Activated gamma-delta T cell treated with Interleukin-2 at 50 U/mL for 16 hours (primary cell): Measurements from ENCODE around the gene GNB1L.

Source experiments
- DNase-seq: peaks from one replicate; pipeline ENCODE4 v3.0.0-alpha.2; 2020

GNB1L gene

DNA sequence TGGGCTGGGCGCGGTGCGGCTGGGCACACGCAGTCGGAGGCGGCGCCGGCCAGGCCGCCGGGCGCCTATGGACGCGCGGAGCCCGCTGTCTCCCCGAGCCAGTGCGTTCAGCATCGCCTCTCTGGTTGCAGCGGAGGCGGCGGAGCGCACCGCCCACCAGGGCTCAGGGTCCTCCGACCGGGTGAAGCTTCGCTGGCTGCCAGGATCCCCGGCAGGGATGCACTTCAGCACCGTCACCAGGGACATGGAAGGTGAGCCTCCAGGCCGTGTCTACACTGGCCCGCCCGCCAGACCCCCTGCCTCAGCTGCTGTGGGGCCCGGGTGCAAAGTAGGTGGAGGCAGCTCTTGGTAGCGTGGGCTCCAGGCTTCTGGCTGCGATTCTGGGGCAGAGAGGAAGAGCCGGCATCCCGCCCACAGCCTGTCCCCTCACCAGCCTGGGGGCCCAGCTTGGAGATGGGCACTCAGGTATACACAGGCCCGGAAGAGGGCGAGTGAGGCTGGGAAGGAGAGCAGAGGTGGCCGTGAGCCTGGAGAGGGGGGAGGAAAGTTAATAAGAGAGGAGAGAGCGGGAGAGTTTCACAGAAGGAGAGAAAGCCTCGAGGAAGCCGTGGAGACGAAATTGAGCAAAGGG, 95.1 kb downstream of the GNB1L start:
- DNase-seq = no peak

DNA sequence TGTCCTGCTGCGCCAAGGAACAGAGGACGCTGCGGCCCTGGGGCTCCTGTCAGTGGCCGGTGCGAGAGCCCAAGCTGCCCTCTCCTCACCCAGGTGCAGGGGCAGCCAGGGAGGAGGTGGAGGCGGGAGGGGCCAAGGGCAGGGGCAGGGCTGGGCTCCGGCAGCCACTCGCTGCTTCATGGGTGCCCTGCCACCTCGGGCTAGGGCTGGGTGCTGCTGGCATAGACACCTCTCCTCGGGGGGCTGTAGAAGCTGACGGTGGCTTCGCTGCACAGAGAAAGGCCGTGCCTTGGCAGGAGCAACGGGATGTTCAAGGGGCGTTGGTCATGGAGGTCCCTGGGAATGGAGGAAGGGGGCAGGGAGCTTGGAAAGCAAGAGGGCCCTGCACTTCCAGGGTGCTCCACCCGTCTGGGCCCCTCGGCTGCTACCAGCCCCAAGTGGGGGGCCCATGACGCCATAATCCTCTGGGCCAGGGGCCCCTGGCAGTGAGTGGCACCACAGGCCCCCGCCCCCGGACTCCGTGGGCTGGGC, 95.7 kb downstream of the GNB1L start:
- DNase-seq = no peak

DNA sequence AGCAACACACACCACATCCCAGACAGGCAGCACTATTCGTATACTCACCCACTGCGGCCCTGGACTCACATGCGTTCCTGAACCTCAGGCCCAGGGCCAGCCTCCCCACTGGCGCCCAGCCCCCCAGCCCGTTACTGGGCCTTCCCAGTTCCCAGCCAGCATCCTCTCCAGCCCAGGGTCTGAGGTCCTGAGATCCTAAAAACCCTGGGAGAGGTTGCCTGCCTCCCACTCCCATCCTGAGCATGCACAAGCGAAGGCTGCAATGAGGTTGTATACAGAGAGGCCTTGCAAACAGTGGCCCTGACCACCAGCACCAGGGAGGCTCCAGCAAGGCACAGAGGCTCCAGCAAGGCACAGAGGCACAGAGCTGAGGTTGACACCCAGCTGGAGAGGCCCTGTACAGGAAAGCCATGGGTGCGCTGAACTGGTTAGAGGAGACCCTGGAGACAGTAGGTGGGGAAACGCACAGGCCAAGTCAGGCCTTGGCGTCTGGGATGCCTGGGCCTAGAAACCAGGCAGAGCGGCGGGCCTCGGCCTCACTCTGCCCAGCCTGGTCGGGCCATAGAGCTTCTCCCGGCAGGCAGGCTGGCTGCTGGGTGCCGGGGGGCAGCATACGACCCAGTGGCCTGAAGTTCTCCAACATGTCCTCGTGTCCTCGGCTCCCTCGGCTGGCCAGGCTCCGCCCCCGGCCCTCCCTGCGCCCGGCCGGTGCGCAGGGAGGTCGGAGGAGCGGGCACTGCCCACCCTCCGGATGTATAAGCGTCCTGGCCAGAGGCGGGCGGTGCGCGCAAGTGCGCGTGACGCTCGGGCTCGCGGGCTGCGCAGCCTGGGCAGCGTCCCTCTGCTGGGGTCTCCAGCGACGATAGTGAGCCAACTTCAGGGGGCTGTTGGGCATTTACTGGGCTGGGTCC, 96.4 kb downstream of the GNB1L start:
- DNase-seq = no peak

DNA sequence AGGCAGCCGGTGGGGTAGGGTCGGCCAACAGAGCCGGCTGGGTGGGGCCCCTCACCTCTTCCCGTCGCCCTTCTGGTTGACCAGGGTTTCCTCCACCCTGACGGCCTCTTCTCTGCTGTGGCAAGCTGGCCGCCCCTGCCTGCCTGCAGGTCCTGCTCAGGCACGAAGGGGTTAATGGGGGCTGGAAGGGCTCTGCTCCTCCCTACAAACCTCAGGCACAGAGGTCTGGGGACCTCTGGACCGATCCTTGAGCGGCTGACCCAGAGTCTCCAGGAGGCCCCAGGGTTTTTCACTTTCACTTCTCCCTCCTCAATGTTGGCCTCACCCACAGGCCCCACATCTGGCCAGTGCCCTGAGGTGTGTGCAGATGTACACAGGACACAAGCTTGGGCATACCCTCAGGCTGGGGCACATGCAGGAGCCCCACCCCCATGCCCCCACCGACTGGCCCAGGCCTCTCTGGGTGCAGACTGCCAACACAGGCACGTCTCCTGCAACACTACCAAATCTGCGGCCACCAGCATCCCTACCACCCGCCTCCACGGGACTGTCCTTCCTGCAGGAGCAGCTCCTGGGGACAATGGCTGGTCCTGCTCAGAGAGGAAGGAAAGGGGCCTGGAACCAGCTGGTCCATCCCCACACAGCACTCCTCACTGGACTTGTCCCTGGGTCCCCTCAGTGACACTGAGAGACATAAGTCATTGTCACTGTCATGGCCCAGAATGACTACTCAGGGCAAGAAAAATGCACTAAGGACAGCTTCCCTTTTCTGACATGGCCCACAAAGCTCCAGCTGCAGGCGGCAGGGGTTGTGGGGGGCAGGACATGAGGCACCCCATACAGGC, 97.3 kb downstream of the GNB1L start:
- no peak for DNase-seq

DNA sequence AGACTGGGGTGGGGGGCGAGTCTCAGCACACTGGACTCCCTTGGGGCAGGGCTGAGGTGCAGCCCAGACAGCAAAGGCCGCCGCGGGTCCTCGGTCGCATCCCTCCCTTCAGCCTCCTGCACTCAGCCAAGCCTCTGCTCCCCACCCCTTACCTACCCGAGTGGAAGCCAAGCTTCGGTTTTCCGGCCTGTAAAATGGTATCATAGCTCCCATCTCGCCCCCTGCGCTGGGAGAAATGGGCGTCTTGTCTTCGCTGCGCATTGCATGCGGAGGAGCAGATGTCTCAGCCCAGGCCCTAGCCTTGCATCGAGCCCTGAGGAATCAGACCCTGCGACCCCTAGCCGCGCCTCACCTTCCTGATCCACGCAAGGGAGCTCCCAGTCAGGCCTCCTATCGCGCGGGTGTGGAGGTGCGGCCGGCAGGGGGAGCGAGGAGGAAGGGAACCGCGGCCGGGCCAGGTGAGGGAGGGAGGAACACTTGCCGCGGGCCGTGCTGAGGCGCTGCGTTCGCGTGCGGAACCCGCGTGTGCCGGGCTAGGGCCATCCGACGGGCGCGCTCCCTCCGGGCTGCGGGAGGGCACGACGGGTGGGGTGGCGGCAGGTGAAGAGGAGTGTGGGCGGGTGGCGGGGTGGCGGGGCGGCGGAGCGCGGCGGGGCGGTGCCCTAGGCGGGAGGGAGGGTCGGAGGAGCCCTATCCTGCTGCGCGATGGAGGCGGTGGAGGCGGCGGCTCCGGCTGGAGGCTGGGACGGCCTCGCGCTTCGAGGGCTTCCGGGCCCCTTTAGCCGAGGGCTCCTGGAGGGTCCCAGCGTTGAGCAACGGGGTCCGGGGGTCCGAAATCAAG, 98.2 kb downstream of the GNB1L start:
- peak; percentile 65 for DNase-seq

DNA sequence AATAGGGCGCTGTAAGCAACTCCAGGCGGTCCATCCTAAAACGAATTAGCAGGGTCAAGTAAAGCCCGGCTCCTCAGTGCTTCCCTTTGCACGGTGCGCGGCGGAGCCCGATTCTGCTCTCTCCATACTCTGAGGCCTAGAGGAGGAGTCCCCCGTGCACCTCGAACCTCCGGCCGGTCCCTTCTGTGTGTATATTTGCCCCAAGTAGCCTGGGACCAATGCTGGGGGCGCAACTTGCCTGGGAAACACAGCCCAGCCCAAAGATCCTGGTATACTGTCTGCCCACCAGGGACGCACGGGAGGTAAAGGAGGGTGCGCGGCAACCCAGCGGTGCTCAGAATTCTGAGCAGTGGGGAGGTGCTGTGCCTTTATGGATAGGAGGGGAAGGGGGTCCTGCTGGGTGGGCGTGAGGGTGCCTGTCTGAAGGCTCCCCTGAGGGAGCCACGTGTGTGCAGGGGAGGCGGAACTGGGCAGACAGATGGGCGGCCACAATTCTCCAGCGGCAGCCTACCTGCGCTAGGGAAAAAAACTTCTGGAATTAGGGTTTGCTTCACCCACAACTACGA, 98.9 kb downstream of the GNB1L start:
- no peak for DNase-seq

DNA sequence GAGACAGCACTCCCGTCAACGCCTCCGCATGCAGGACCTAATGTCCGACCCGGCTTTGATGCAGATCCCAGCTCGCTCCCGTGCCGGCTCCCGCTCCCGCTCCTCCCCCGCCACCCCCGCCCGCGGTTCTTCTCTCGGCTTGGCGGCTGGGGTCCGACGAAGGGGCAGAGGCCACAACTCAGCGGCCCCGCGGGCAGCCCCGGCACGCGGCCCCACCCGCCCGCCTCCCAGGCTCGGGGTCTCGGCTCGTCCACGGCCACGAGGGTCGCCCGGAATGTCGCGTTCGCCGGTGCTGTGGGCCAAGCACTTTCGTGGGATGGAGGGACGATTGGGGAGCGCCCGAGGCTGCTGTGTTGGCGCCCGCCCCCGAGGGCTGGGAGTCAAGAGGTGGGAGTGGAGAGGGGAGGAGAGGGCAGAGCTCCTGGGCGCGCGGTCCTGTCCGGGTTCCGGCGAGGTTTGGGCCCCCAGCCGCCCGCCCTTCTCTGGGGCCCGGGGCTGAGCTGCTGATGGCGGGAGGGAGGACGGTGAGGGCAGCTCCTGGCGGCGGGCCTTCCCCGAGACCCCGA, 99.4 kb downstream of the GNB1L start:
- DNase-seq = no peak

DNA sequence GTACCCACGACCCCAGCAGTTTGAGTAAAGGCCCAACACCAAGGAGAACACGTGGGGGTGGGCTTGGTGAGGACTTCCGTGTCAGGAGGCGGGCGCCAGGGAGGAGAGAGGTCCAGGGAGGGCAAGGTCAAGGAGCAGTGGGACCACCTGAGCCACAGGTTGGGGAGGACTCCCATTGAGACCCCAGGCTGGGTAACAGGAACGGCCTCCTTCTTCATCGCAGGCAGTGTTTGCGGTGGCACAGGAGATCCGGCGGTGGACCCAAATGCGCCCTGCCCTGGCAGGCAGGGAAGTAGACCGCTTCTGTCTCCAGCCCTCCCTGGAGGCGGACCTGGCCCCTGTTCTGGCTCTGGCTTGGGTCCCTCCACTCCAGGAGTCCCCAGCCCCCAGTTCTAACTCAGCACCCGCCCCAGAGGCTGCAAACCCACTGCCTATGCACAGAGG, 100.0 kb downstream of the GNB1L start:
- DNase-seq = no peak

DNA sequence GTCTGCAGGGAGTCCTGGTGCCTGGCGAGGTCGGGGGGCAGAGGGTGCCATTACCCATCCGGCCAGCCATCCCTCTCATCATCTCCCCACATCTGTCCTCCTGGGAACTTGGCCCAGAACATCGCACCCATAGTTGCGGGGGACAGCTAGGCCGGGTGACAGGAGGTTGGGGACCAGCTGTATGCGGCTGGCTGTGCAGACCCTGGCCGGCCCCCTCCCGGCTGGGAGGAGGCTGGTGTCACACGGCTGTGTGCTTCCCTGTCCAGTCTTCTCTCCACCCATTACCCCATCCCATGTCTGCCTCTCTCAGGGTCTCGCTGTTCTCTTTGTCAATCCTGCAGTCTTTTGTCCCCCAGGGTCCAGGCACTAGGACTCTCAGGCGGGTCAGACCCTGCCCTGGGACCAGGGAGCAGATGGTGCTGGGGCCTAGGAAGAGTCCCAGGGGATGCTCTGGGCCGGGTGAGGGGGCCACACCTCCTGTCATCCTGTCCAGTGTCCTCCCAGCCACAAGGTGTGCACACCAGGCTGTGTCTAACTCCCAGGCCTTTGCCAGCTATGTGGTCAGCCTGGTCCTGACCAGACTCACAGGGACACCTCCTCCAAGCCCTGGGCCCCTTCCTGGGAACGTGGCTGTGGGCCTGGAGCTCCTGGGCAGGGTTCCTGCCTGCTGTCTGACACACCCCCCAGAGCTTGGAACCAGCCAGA, 100.5 kb downstream of the GNB1L start:
- DNase-seq = no peak

DNA sequence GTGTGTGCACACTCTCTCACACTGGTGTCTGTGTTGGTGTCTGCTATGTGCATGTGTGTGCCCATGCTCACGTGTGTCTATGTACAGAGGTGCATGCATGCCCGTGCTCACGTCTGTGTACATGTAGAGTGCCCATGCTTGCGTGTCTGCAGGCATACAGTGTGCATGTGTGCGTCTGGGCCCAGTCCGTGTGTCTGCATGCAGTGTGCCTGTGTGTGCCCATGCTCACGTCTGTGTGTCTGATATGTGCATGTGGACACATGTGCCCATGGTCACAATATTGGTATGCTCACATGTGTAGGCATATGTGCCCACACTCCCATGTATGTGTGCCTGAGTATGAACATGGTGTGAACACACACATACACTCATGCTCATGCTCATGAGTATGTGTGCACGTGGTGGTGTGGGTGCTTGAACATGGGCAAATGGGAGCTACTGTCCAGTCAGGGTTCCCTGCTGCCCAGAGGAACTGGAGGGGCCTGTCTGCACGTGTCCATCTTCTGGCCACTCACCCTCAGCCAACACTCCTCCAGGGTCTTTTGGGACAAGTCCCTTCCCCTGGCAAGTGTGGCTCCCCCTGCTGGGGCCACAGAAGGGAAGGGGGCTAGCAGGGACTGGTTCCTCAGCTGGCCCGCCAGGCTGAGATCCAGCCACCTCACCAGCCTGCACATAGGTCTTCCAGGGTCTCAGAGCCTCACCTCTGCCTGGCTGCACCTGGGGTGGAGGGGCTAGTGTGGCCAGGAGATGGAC, 101.4 kb downstream of the GNB1L start:
- no peak for DNase-seq

DNA sequence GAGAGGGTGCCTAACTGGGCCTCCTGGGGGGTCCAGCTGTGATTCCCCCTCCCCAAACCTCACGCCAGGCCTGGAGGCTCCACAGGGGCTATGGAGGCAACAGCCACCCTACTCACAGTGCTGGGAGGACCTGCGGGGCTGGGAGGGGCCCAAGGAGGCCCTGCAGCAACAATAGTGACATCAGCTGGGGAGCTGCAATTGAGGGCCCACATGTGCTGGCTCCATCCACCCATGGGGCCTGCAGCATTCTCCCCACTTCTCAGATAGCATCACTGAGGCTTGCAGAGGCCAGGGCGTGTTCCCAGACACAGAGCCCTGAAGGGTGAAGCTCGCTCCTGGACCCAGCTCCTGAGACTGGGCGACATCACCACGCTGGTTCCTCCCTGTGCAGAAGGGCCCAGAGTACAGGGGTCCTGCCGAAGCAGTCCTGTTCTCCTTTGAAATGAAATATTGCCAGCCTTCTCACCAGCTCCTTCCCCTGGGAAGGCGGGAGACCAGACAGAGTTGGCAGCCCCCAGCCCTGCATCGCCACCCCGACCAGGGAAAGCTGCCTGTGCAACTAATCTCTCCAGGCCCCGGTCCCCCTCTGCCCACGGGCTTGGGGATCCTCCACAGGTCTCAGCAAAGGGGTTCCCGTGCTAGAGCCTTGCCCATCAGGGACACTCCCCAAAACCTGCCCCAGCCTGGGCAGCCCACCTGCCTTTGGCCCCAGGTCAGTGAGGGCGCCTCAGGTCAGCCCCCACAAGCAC, 103.0 kb downstream of the GNB1L start:
- no peak for DNase-seq

DNA sequence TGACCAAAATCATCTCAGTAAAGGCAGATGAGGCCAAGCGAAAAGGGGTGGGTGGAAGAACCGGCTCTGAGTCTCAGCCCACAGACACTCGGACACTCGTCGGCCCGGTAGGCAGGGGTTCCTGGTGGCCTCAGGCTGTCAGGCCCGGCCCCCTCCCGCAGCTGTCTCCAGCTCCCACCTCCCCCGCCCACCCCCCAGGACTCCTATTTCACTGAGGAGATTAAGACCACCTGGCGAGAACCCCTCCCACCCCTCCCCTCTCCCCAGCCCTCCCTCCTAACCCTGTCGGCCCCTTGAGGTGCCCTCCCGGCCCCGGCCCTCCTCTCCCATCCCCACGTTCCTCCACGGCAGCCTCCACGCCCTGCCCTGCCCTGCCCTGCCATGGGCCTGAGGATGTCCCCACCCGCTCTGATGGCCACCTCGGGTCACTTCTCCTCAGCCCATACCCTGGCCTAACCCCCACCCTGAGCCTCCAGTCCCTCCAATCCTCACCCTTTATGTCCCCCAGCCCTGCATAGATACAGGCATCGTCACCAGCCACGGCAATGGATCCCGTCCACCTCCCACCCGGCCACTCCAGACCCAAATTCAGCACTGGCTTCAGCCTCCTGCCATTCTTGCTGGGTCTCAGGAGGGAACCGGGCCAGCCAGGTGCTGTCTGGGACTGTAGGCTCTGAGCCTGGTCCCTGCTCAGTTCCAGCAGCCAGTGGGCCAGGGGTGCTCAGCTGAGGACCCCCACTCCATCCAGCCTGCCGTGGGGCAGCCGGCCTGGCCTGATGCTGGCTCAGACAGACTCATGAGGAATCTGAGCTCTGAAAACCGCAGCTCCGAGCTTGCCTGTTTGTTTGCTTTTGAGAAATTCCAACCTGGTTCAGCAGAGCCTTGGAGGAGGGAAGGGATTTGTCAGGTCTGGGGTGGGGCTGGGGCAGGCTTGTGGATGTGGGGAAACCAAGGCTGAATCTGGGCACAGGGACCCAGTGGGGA, 103.9 kb downstream of the GNB1L start:
- DNase-seq = no peak

DNA sequence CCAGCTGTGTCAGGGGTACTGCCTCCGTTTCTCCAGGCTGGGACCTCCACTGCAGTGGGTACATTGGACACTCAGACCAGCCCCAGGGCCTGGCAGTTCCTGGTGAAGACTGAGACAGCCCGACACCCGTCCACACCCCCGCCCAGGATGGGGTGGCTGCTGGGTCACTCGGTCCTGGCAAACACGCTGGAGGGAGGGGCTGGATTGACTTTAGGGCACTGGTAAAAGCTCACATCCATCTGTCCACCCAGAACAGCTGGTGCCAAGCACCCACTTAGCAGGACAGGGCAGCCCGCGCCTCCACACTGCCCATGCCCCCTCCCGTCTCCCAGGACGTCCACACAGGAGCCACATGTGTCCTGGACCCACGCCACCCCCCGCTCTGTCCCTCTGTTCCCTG, 104.8 kb downstream of the GNB1L start:
- no peak for DNase-seq

DNA sequence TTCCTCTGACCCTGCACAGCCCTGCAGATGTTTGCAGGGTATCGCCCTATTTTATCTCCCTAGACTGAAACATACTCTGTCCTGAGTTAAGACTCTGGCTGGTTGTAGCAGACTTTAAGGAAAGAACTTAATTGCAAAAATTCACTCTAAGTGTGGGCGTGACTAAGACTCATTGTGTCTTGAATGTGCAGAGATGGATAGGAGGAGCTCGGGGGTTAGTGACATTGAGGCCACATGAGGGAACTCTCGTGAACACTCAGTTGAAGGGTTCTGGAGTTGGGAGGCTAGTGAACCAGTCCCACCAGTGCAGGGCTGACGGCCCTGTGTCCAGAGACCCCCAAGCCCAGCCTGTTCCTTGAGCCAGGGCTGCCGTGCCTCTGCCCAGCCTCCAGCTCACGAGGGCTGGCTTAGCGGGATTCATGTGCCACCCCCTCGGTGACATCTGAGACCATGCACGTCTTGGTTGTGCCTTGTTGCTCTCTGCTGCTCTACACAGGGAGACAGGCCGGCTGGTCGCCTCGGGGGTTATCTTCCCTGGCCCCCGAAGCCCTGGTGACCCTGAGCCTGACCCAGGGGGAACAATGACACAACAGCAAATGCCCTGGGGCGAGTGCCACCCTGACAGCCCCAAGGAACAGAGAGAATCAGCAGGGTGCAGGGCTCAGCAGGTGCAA, 105.5 kb downstream of the GNB1L start:
- DNase-seq = no peak

DNA sequence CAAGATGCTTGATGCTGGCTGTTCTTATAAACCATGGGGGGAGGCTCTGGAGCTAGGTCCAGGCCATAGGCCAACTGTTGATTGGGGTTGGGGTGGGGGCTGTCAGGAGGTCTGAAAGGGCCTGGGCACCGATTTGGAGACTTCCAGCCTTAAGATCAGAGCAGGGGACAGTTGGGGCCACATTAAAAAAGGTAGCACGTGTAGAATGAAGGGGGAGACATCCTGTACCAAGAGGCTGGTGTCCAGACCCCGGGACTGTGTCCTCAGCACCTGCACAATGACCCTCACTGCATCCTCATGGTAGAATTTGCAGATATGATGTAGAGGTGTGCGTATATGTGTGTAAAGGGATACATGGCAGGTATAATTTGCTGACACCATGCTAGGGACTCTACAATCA, 106.5 kb downstream of the GNB1L start:
- DNase-seq = no peak

DNA sequence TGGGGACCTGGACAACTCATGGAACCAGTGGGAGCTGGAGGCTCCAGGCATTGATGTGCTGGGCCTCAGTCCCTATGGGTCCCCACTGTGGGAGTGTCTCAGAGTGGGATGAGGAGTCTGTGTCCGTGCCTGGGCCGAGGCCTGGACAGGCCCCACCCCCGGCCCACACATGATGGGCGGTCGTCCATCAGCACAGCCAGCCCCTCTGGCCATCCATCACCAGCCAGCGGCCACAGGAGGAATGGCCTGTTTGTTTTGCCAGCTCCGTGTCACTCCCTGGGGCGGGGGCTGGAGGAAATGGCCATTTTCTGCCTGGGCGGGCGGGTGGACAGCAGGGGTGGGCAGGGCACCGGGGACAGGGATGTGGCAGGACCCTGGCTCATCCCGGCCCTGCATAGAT, 107.1 kb downstream of the GNB1L start:
- no peak for DNase-seq

DNA sequence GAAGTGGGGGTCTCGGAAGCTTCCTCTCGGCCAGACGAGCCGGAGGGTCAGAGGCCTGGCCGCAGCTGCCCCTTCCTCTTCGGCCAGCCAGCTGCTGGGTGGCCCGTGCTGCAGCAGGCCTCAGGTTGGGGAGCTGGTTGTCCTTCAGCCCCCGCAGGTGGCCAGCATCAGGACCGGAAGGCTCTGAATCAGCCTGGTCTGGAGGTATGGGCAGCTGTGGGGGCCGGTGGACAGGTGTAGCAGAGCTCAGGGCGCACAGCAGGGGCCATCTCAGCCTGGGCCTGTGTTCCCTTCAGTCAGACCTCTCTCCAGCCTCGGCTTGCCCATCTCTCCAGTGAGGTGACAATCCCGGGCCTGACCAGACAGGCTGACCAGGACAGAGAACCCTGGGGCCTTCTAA, 107.9 kb downstream of the GNB1L start:
- DNase-seq = no peak
